Left lobe of liver (tissue), 2 donors: ENCODE data around the gene PMEPA1. TPM values are rescaled to one million over a fixed set of nuclear protein-coding genes. Genes with fewer than 3 reads are reported as not detected.

Experiments
- ATAC-seq: fragments of 200-7000 bp; cut with Tn5 transposase; one replicate; pipeline ENCODE4 v1.9.1; 2020; ENCODE audit warnings: mild to moderate bottlenecking, moderate library complexity
- DNase-seq: peaks from one replicate; pipeline ENCODE4 v3.0.0-alpha.2; 2020; ENCODE audit warnings: low spot score
- total RNA-seq: library from RNA; stranded (reverse); gene quantifications from one replicate; pipeline ENCODE4 v1.2.1, GENCODE V29; 2021
- donor health status: DM: no; HTN: no; CAD: no; lungs with moderate emphysema.
- donor health status: DM: no; HTN: yes; CAD: no.

PMEPA1 gene
- total RNA-seq, 1 donor from 2014 or later, result 5.2 TPM

GRCh38 chr20:57680131-57680716, 29.6 kb downstream of the PMEPA1 start:
- ATAC-seq, result no peak
- DNase-seq, result no peak

GRCh38 chr20:57679113-57679512, 30.7 kb downstream of the PMEPA1 start:
- no peak for DNase-seq
- no peak for ATAC-seq

GRCh38 chr20:57678340-57678739, 31.5 kb downstream of the PMEPA1 start:
- ATAC-seq (no peak), DNase-seq (no peak)

GRCh38 chr20:57677584-57677982, 32.2 kb downstream of the PMEPA1 start:
- no peak for ATAC-seq
- no peak for DNase-seq

- DNase-seq (no peak), ATAC-seq (no peak)
Observed at GRCh38 chr20:57676589-57677583, 32.9 kb downstream of the PMEPA1 start.

GRCh38 chr20:57675773-57676172, 34.0 kb downstream of the PMEPA1 start:
- DNase-seq (no peak), ATAC-seq (no peak)

GRCh38 chr20:57672953-57673575, 36.8 kb downstream of the PMEPA1 start:
- DNase-seq (no peak), ATAC-seq (no peak)

- ATAC-seq (no peak), DNase-seq (no peak)
Observed at GRCh38 chr20:57672164-57672563, 37.7 kb downstream of the PMEPA1 start.

- DNase-seq (no peak), ATAC-seq (no peak)
Observed at GRCh38 chr20:57671662-57672061, 38.2 kb downstream of the PMEPA1 start.

- DNase-seq (no peak), ATAC-seq (no peak)
Observed at GRCh38 chr20:57671072-57671391, 38.8 kb downstream of the PMEPA1 start.

- DNase-seq (no peak), ATAC-seq (no peak)
Observed at GRCh38 chr20:57670288-57671071, 39.3 kb downstream of the PMEPA1 start.

- DNase-seq (no peak), ATAC-seq (no peak)
Observed at GRCh38 chr20:57669632-57670031, 40.2 kb downstream of the PMEPA1 start.

- no peak for DNase-seq
- ATAC-seq, result no peak
Observed at GRCh38 chr20:57667924-57668782, 41.7 kb downstream of the PMEPA1 start.

GRCh38 chr20:57667388-57667787, 42.4 kb downstream of the PMEPA1 start:
- ATAC-seq (no peak), DNase-seq (no peak)

GRCh38 chr20:57666834-57667157, 43.0 kb downstream of the PMEPA1 start:
- no peak for DNase-seq
- ATAC-seq, result no peak

- ATAC-seq (no peak), DNase-seq (no peak)
Observed at GRCh38 chr20:57666106-57666833, 43.5 kb downstream of the PMEPA1 start.

- no peak for ATAC-seq
- DNase-seq, result no peak
Observed at GRCh38 chr20:57665589-57665971, 44.2 kb downstream of the PMEPA1 start.

GRCh38 chr20:57664924-57665588, 44.8 kb downstream of the PMEPA1 start:
- no peak for ATAC-seq
- DNase-seq, result no peak

- DNase-seq (no peak), ATAC-seq (no peak)
Observed at GRCh38 chr20:57664476-57664875, 45.3 kb downstream of the PMEPA1 start.
